ELF-1 (cell line): ENCODE measurements around the gene SEL1L2.
"Not testable (repeated sequence)": the region's sequence is repeated elsewhere in the genome, so short reads cannot be mapped to it uniquely, and the experiment has no call there.

Experiments used
- DNase-seq: peaks from one replicate; pipeline ENCODE4 v3.0.0-alpha.2; 2016; ENCODE audit warnings: low read depth, low spot score

SEL1L2 gene, protein sequence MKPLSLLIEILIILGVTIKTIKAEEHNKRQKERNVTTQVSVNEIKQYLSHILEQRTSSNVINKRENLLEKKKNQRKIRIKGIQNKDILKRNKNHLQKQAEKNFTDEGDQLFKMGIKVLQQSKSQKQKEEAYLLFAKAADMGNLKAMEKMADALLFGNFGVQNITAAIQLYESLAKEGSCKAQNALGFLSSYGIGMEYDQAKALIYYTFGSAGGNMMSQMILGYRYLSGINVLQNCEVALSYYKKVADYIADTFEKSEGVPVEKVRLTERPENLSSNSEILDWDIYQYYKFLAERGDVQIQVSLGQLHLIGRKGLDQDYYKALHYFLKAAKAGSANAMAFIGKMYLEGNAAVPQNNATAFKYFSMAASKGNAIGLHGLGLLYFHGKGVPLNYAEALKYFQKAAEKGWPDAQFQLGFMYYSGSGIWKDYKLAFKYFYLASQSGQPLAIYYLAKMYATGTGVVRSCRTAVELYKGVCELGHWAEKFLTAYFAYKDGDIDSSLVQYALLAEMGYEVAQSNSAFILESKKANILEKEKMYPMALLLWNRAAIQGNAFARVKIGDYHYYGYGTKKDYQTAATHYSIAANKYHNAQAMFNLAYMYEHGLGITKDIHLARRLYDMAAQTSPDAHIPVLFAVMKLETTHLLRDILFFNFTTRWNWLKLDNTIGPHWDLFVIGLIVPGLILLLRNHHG

DNA sequence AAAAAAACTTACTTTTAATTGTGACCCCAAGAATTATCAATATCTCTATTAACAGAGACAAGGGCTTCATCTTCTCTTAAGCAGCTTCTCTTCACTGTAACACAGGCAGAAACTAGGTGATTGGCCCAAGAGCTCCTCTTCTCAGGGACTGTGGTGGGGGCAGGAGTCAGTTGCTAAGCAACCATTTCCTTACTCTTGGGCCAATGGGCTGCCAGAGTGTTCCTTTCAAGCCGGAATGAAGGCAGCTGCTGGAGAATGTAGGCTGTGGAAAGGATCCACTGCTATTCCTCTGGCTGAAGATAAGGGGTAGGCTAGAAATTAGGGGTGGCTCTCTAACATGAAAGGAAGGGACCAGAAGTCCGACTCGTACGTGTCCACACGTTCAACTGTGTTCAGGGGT is at the start of gene SEL1L2:
TSS of gene SEL1L2 (minus strand) at position 150 of the 400 bp plus-strand sequence. CDS start at position 70, 80 bp downstream.
- peak; percentile 55 for DNase-seq

DNA sequence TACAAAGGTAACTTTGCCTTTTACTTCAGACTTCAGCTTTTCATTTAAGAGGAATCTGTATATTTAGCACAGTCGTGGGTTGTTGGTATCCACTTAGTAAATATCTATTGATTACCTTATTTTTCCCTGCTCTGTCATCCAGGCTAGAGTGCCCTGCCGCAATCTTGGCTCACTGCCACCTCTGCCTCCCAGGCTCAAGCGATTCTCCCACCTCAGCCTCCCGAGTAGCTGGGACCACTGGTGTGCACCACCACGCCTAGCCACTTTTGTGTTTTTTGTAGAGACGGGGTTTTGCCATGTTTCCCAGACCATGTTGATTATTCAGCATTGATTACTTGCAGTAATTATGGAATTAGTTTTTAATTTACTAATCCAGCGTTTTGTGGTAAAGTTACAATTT is 46.2 kb upstream of the SEL1L2 start:
- DNase-seq: no peak

- DNase-seq: no peak
Observed at GRCh38 chr20:14033310-14033709, 42.9 kb upstream of the SEL1L2 start.

- no peak for DNase-seq
Observed at GRCh38 chr20:14030991-14031390, 40.6 kb upstream of the SEL1L2 start.

DNA sequence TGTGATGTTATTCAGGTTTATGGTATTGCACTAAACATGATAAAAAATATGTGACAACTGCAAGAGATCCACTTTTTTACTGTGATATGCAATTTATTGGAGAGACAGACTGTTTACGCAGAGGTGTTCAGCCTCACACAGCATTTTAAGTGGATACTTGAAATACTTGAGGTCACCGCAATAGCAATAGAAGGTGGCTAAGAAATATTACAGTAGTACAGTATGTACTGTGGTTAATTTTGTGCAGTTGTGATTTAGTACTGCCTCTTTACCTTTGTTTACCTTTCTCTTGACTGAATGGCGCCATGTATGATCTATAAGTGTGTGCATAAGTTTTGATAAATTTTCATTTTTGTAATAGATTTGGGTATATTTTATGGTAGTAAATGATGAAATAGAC is 22.3 kb upstream of the SEL1L2 start:
- no peak for DNase-seq

DNA sequence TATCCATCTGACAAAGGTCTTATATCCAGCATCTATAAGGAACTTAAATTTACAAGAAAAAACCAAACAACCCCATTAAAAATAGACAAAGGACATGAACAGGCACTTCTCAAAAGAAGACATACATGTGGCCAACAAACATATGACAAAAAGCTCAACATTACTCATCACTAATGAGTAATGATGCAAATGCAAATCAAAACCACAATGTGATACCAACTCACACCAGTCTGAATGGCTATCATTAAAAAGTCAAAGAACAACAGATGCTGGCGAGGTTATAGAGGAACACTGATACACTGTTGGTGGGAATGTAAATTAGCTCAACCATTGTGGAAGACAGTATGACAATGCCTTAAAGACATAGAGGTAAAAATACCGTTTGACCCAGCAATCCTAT is 18.8 kb upstream of the SEL1L2 start:
- no peak for DNase-seq

GRCh38 chr20:14005996-14006395 is 15.6 kb upstream of the SEL1L2 start:
- no peak for DNase-seq

- DNase-seq: no peak
Observed at GRCh38 chr20:14000917-14001316, 10.5 kb upstream of the SEL1L2 start.

DNA sequence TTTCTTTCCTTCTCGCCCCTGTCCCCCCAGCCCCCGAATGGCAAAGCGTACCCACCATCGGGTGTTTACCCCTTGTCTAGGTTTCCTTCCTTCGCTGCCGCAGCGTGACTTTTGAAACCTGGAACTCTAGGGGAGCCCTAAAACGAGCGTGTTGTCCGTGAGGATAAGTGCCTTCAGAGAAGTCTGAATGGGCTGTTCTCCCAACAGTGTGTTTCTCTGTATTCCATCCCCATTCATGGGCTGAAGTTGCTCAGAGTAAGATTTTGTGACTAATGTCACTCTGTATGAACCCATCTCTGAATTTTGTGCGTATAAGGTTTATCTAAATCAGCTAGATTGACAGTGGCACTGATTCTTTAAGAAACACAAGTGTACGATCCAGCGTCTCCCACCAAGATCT is 5.9 kb upstream of the SEL1L2 start:
- no peak for DNase-seq

DNA sequence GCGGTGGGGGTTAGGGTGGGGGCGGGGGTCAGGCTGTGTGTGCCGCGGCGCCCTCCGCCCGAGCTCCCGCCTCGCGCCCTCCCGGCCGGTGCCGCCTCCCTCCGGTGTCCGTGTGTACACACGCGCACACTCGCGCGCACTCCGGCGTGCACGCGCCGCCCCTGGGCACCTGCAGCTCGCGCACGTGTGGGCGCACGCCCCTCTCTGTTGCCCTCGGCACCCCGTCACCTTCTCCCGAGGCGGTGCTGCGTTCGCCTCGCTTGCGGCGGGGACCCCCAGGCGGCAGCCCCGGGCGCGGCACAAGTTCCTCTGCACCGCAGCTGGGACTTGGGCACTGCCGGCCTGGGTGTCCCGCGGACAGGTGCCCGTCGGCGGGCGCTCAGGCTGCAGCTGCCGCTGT is 5.4 kb upstream of the SEL1L2 start:
- DNase-seq: peak; percentile 49

GRCh38 chr20:13995086-13995665 is 4.8 kb upstream of the SEL1L2 start, which contains the start of gene MACROD2:
MACROD2 (plus strand) TSS chr20:13995516.
- peak; percentile 96 for DNase-seq

DNA sequence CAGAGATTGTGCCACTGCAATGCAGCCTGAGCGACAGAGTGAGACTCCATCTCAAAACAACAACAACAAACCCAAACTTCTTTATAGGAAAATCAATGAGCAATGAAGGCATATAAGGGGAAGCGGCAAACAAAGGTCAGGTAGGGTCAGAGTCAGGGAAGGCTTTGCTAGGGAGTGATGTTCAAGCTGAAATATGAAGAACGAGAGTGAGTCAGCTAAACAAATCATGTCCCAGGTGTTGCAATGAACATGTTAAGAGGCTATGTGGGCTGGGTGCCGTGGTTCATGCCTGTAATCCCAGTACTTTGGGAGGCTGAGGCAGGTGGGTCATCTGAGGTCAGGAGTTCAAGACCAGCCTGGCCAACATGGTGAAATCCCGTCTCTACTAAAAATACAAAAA is 1.5 kb upstream of the SEL1L2 start:
- not testable (repeated sequence) for DNase-seq

DNA sequence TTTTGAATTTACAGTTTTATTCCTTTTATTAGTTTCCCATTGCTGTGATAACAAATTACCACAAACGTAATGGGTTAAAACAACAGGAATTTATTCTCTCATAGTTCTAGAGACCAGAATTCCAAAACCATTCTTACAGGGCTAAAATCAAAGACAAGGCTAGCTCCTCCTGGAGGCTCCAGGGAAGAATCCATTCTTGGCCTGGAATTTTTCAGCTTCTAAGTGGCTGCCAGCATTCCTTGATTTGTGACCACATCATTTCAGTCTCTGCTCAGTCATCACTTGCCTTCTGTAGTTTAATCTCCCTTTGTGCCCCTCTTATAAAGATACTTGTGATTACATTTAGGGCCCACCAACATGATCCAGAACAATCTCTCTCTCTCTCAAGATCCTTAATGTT is 897 bp upstream of the SEL1L2 start:
- DNase-seq: no peak

GRCh38 chr20:13984211-13984610 is 6.2 kb downstream of the SEL1L2 start:
- no peak for DNase-seq

- no peak for DNase-seq
Observed at GRCh38 chr20:13960525-13960924, 29.9 kb downstream of the SEL1L2 start.

- DNase-seq: no peak
Observed at GRCh38 chr20:13960119-13960518, 30.3 kb downstream of the SEL1L2 start.

DNA sequence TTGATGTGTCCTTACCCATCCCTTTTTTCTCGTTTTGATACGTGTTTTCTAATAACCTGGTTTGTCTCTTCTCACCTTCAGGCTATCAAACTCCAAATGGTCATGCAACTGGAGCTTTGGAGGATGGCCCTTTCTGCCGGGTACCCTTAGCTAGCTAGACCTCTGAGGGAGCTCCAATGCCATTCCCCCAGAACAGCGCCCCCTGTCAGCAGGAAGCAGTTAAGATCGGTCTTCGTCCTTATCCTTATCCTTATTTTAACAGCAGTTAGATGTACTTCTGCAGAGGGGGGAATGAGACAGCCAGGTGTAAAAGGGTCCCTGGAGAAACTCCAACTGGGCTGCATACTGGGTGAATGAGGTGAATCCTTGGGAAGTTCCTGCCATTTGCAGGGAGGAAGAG is 37.2 kb downstream of the SEL1L2 start:
- DNase-seq: peak; percentile 28

- DNase-seq: no peak
Observed at GRCh38 chr20:13947719-13948118, 42.7 kb downstream of the SEL1L2 start.

GRCh38 chr20:13941031-13941430 is 49.4 kb downstream of the SEL1L2 start:
- no peak for DNase-seq

DNA sequence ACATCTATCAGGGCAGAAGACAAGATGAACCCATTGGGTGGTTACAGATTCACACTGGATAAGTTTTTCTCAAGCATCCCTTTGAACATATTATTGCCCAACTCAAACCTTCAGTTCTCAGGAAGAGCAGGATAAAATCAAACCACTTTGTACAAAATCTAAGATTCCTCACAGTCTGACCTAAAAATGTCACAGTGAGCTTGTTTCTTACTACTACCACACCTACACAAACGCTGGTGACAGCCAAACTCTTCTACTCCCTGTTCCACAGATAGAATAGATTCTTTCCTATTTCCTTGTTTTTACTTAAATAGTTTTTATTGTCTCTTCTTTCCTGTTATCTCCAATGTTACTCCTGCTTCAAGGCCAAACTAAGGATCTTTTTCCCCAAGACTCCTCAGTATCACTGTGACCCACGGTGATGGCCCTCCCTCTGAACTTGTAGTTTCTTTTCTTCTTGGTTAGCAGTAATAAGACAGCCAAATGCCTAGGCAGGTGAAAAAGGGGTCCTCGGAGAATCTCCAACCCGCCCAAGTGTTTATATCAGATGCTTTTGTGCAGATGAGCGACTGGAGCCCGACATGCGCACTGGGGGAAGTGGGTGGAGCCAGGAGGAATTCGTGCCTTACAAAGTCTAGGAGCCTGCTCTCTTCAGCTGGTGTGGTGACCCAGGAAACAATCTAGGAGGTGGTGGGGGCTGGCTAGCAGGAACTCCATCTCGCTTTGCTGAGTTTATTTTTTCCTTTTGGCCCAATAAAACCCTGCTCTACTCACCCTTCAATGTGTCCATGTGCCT is 53.4 kb downstream of the SEL1L2 start:
- DNase-seq: no peak

DNA sequence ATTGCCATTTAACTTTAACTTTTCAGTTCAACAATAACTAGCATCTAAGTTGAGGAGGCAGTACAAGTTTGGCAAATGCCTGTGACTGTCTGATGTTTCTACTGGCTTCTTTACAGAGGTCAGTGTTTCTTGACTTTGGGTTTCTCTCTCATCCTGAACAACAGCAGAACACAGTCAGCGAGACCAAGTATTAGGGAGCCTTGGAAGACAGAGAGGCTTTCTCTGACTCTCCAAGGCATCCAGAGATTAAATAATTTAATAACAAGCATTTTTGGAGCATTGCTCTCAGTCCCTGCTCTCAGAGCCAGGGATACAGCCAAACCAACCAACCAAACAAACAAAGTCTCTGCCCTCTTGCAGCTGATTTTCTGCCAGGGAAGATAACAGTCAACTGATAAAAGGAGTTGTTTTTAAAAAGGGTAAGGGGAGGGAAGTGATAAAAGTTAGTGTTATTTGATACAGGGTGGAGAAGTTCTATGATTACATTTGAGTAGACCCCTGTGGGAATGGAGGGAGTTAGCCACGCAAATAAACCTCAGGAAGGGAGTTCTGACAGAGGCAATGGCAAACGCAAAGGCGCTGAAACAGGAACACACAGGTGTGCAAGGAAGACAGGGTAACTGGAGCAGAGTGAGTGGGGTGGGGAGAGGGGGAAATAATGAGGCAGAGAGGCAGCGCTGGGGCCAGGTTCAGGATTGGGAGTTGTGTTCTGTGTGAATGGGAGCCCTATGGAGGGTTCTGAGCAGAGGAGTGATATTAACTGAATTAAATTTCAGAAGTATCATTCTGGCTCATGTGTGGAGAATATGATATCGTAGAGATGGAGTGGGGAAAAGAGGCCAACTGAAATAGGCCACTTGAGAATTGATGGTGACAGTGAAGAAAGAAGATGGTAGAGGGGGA is 55.2 kb downstream of the SEL1L2 start:
- no peak for DNase-seq
